B cell (primary cell): ENCODE data around the gene SDK1. TPM values are rescaled to one million over a fixed set of nuclear protein-coding genes. Genes with fewer than 3 reads are reported as not detected.

Experiments
- ATAC-seq: fragments of 200-7000 bp; cut with Tn5 transposase; one replicate; pipeline ENCODE4 v1.10.0; 2021; ENCODE audit warnings: low read depth, mild to moderate bottlenecking, moderate number of reproducible peaks, moderate library complexity
- CTCF ChIA-PET: fragments of 350-600 bp; sonication (Branson Sonifier 250); formaldehyde crosslinking; loops from one replicate; lab custom pipeline; 2021; ENCODE audit warnings: antibody characterized with exemption, inconsistent platforms; lab: Charles Lee
- POLR2A ChIA-PET: fragments of 350-600 bp; sonication (Branson Sonifier 250); formaldehyde crosslinking; loops from one replicate; lab custom pipeline; 2021; ENCODE audit warnings: antibody characterized with exemption; lab: Charles Lee
- DNase-seq: peaks from one replicate; pipeline ENCODE4 v3.0.0; 2013
- H2AFZ ChIP-seq: 2 replicates; pipeline ENCODE4 v1.6.1; 2012; ENCODE audit warnings: mild to moderate bottlenecking, low read depth, low read length; ENCODE audit not compliant: insufficient read depth, poor library complexity, severe bottlenecking
- H3K27ac ChIP-seq, 2 donors: 1 replicate in 1 of 2; 2 replicates in 1 of 2; pipeline ENCODE4 v1.5.1; 2012 to 2013; ENCODE audit warnings: low read length in 2 of 2, mild to moderate bottlenecking in 2 of 2, moderate library complexity in 1 of 2
- H3K27me3 ChIP-seq, 4 experiments: fragments of 200-600 bp in 1 of 4; sonication (generic) in 1 of 4; replicated peaks in 1 of 4; 1 replicate in 2 of 4; 2 replicates in 2 of 4; pipeline versions ENCODE4 v1.6.1 to v1.7.0; 2013 to 2016; ENCODE audit warnings: low read length in 3 of 4, mild to moderate bottlenecking in 2 of 4, mixed read lengths in 1 of 4, moderate library complexity in 1 of 4; ENCODE audit not compliant: insufficient read depth in 4 of 4, control insufficient read depth in 3 of 4; ENCODE audit errors: control extremely low read depth in 1 of 4
- H3K36me3 ChIP-seq, 2 experiments: replicated peaks in 1 of 2; 1 replicate in 1 of 2; 2 replicates in 1 of 2; pipeline versions ENCODE4 v1.6.1 to v1.7.1; 2013; ENCODE audit warnings: low read length in 1 of 2; ENCODE audit not compliant: insufficient read depth in 2 of 2, control insufficient read depth in 1 of 2; ENCODE audit errors: control extremely low read depth in 1 of 2, extremely low read depth in 1 of 2
- H3K4me1 ChIP-seq, 2 donors: fragments of 200-600 bp in 1 of 2; sonication (generic) in 1 of 2; 1 replicate in 1 of 2; 2 replicates in 1 of 2; pipeline versions ENCODE4 v1.5.1 to v1.6.1; 2013 to 2017; ENCODE audit warnings: low read length in 2 of 2; ENCODE audit not compliant: control insufficient read depth in 2 of 2, insufficient read depth in 2 of 2
- H3K4me2 ChIP-seq: replicated peaks from 2 replicates; pipeline ENCODE3; 2012; ENCODE audit warnings: mild to moderate bottlenecking, low read depth, low read length; ENCODE audit not compliant: poor library complexity, severe bottlenecking
- H3K4me3 ChIP-seq, 5 experiments: fragments of 200-600 bp in 1 of 5; sonication (generic) in 1 of 5; 1 replicate in 3 of 5; 2 replicates in 2 of 5; pipeline versions ENCODE4 v1.5.1 to v1.7.0; 2011 to 2016; ENCODE audit warnings: low read length in 4 of 5, mild to moderate bottlenecking in 4 of 5, low read depth in 2 of 5, control low read depth in 1 of 5, moderate library complexity in 1 of 5; ENCODE audit not compliant: insufficient read depth in 1 of 5; ENCODE audit errors: control extremely low read depth in 1 of 5, extremely low read depth in 1 of 5
- H3K79me2 ChIP-seq: fragments of 200-600 bp; sonication (generic); one replicate; pipeline ENCODE4 v1.6.0; 2016; ENCODE audit warnings: low read length; ENCODE audit not compliant: control insufficient read depth, insufficient read depth
- H3K9ac ChIP-seq: fragments of 200-600 bp; sonication (generic); 2 replicates; pipeline ENCODE4 v1.6.1; 2017; ENCODE audit warnings: mild to moderate bottlenecking, low read length, moderate library complexity
- H3K9me3 ChIP-seq, 3 donors: one replicate each; pipeline versions ENCODE4 v1.6.1 to v1.7.1; 2013; ENCODE audit warnings: low read length in 2 of 3; ENCODE audit not compliant: control insufficient read depth in 2 of 3, insufficient read depth in 1 of 3; ENCODE audit errors: control extremely low read depth in 1 of 3
- H4K20me1 ChIP-seq: 2 replicates; pipeline ENCODE4 v1.6.0; 2012; ENCODE audit warnings: mild to moderate bottlenecking, low read length; ENCODE audit not compliant: insufficient read depth, control insufficient read depth, poor library complexity, severe bottlenecking
- H3K27ac Mint-ChIP-seq: one replicate; pipeline ENCODE4 v1.8.0; 2021; ENCODE audit warnings: mixed read lengths
- H3K27me3 Mint-ChIP-seq: one replicate; pipeline ENCODE4 v1.8.0; 2021; ENCODE audit warnings: mixed read lengths
- H3K4me1 Mint-ChIP-seq: one replicate; pipeline ENCODE4 v1.8.0; 2021; ENCODE audit warnings: mixed read lengths
- H3K4me3 Mint-ChIP-seq: one replicate; pipeline ENCODE4 v1.8.0; 2021; ENCODE audit warnings: mixed read lengths
- H3K9me3 Mint-ChIP-seq: one replicate; pipeline ENCODE4 v1.8.0; 2022; ENCODE audit warnings: mixed read lengths; ENCODE audit not compliant: insufficient read depth
- CTCF ChIP-seq: fragments of 200-600 bp; IDR thresholded peaks from one replicate; pipeline ENCODE4 v1.8.0; 2022; ENCODE audit warnings: antibody characterized with exemption, mild to moderate bottlenecking
- EZH2 ChIP-seq: IDR thresholded peaks from 2 replicates; pipeline ENCODE4 v1.6.1; 2012; ENCODE audit warnings: borderline replicate concordance, low read depth, mild to moderate bottlenecking, moderate library complexity, low read length; ENCODE audit not compliant: insufficient read depth, poor library complexity, severe bottlenecking
- WGBS: methylation state at CpG from one replicate; pipeline ENCODE4 v1.1.5; 2013; ENCODE audit warnings: missing lambda C conversion rate; ENCODE audit not compliant: insufficient coverage; 5-methylcytosine and 5-hydroxymethylcytosine counted together
- intact Hi-C: fragments of 100-400 bp; cut with micrococcal nuclease; formaldehyde crosslinking; loops from one replicate; pipeline ENCODE4 v1.10.0; 2022
- polyA plus RNA-seq: library from polyadenylated mRNA; depleted of rRNA; stranded (reverse); fragments of >200 nt; gene quantifications from 2 replicates; pipeline ENCODE4 v1.2.3, GENCODE V29; 2012
- total RNA-seq, 2 donors: library from RNA; stranded (reverse); fragments of 120-200 nt in 1 of 2; gene quantifications; 1 replicate in 1 of 2; 2 replicates in 1 of 2; pipeline versions ENCODE4 v1.2.3 to v1.2.4, GENCODE V29; 2013 to 2022

SDK1 gene
- total and polyA plus RNA-seq, 2 donors (not counting 1 experiment from before 2014, with no cell fraction given), result 0.73 to 2.0 TPM

- H3K4me1 Mint-ChIP-seq, result no peaks in the 10 kb centered on the region
Observed at GRCh38 chr7:4037877-4038276, 736.8 kb downstream of the SDK1 start.

More at GRCh38 chr7:4037877-4038276, 736.8 kb downstream of the SDK1 start:
- Histone ChIP-seq H4K20me1 (no peaks in the 10 kb centered on the region), H3K9ac (no peak overlapping the region), H3K27me3 (no peaks in the 10 kb centered on the region), H3K4me3 (no peak overlapping the region), H3K27ac (no peak overlapping the region), H3K79me2 (no peaks in the 10 kb centered on the region), H3K9me3 (no peaks in the 10 kb centered on the region), H3K4me1 (no peaks in the 10 kb centered on the region), H3K36me3 (no peaks in the 10 kb centered on the region), H2AFZ (no peak overlapping the region), H3K4me2 (no peak overlapping the region)
- WGBS, result 79% methylated on average over 4 of the region's 4 CpGs
- POLR2A ChIA-PET, result no interaction called here
- no peak for DNase-seq
- H3K4me3 Mint-ChIP-seq, result no peak overlapping the region
- peaks cover 6% of the 10 kb centered on the region for H3K27me3 Mint-ChIP-seq
- ATAC-seq, result no peak
- H3K27ac Mint-ChIP-seq, result no peak overlapping the region
- intact Hi-C loops, result no loop called here
- TF ChIP-seq CTCF, result no peak
- no peak for TF ChIP-seq EZH2
- CTCF ChIA-PET, result interaction anchor here (0.7 kb wide), 1 partner anchor 10 kb away, joined by 3 read pairs; no protein-coding TSS in a partner anchor
- H3K9me3 Mint-ChIP-seq, result no peaks in the 10 kb centered on the region
